IMR-90 (cell line): Measurements from ENCODE around the gene EDARADD. TPM values are rescaled to one million over a fixed set of nuclear protein-coding genes. Genes with fewer than 3 reads are reported as not detected.
A peak's percentile ranks its signal among the peaks of the same experiment; 100 is the strongest.

Source experiments
- ATAC-seq: fragments of 200-7000 bp; cut with Tn5 transposase; 2 replicates; pipeline ENCODE4 v1.9.1; 2020; ENCODE audit warnings: low read depth, mild to moderate bottlenecking, moderate library complexity
- BruUV-seq: library from RNA; stranded (reverse); fragments of 400-500 nt; replicated peaks from 2 replicates; lab custom pipeline; 2021; lab: Mats Ljungman, UMichigan
- CTCF ChIA-PET: fragments of 300-600 bp; formaldehyde crosslinking; extraction: SDS; loops from one replicate; lab custom pipeline; 2021; ENCODE audit warnings: antibody characterized with exemption; lab: Yijun Ruan, JAX
- POLR2A ChIA-PET: fragments of 300-600 bp; sonication (Branson Sonifier 250); formaldehyde crosslinking; loops from one replicate; lab custom pipeline; 2022; ENCODE audit warnings: antibody characterized with exemption; ENCODE audit not compliant: unreplicated experiment; lab: Charles Lee
- DNase-seq: peaks from one replicate; pipeline ENCODE4 v3.0.0; 2013
- H2AFZ ChIP-seq: replicated peaks from 2 replicates; pipeline ENCODE3; 2013; ENCODE audit warnings: low read length, mild to moderate bottlenecking; ENCODE audit not compliant: poor library complexity
- H2AK5ac ChIP-seq: 2 replicates; pipeline ENCODE4 v1.6.1; 2013; ENCODE audit warnings: low read depth, low read length, inconsistent platforms
- H2AK9ac ChIP-seq: replicated peaks from 2 replicates; pipeline ENCODE3; 2013; ENCODE audit warnings: mild to moderate bottlenecking, low read depth, low read length, moderate library complexity; ENCODE audit not compliant: poor library complexity
- H2BK120ac ChIP-seq: 2 replicates; pipeline ENCODE4 v1.6.1; 2013; ENCODE audit warnings: low read depth, low read length, inconsistent platforms
- H2BK15ac ChIP-seq: 3 replicates; pipeline ENCODE4 v1.6.1; 2013; ENCODE audit warnings: low read depth, low read length, inconsistent platforms
- H2BK20ac ChIP-seq: 2 replicates; pipeline ENCODE4 v1.6.1; 2013; ENCODE audit warnings: low read depth, mild to moderate bottlenecking, inconsistent platforms, low read length, moderate library complexity
- H2BK5ac ChIP-seq: 2 replicates; pipeline ENCODE4 v1.6.1; 2013; ENCODE audit warnings: mild to moderate bottlenecking, low read depth, low read length, inconsistent platforms; ENCODE audit not compliant: poor library complexity, severe bottlenecking
- H3K14ac ChIP-seq: replicated peaks from 2 replicates; pipeline ENCODE4 v1.6.1; 2013; ENCODE audit warnings: low read depth, low read length, inconsistent platforms
- H3K18ac ChIP-seq: 2 replicates; pipeline ENCODE4 v1.6.1; 2013; ENCODE audit warnings: low read depth, low read length, control low read depth
- H3K23ac ChIP-seq: 2 replicates; pipeline ENCODE4 v1.6.1; 2013; ENCODE audit warnings: low read depth, low read length, inconsistent platforms
- H3K27ac ChIP-seq: 2 replicates; pipeline ENCODE4 v1.5.1; 2013; ENCODE audit warnings: mild to moderate bottlenecking, control low read depth, low read length; ENCODE audit not compliant: insufficient read depth
- H3K27me3 ChIP-seq: 2 replicates; pipeline ENCODE4 v1.6.1; 2013; ENCODE audit warnings: low read length; ENCODE audit not compliant: control insufficient read depth, insufficient read depth
- H3K36me3 ChIP-seq: 2 replicates; pipeline ENCODE4 v1.6.1; 2013; ENCODE audit warnings: low read length, mixed read lengths; ENCODE audit not compliant: control insufficient read depth, insufficient read depth
- H3K4ac ChIP-seq: 2 replicates; pipeline ENCODE4 v1.6.1; 2013; ENCODE audit warnings: low read depth, low read length, inconsistent platforms
- H3K4me1 ChIP-seq: 2 replicates; pipeline ENCODE4 v1.6.1; 2013; ENCODE audit warnings: low read length, mixed read lengths; ENCODE audit not compliant: control insufficient read depth, insufficient read depth
- H3K4me2 ChIP-seq: 2 replicates; pipeline ENCODE4 v1.6.1; 2013; ENCODE audit warnings: low read depth, mild to moderate bottlenecking, control low read depth, low read length, moderate library complexity
- H3K4me3 ChIP-seq: 2 replicates; pipeline ENCODE4 v1.5.1; 2013; ENCODE audit warnings: low read depth, mild to moderate bottlenecking, control low read depth, low read length, moderate library complexity; ENCODE audit not compliant: insufficient read depth
- H3K56ac ChIP-seq: 2 replicates; pipeline ENCODE4 v1.6.1; 2013; ENCODE audit warnings: low read length, inconsistent platforms; ENCODE audit not compliant: insufficient read depth; ENCODE audit errors: extremely low read depth
- H3K79me1 ChIP-seq, 2 experiments: 2 replicates each; pipeline ENCODE4 v1.6.1; 2013; ENCODE audit warnings: low read length in 2 of 2, inconsistent platforms in 1 of 2, low read depth in 1 of 2
- H3K9ac ChIP-seq: 2 replicates; pipeline ENCODE4 v1.6.1; 2013; ENCODE audit warnings: low read depth, low read length, control low read depth
- H3K9me1 ChIP-seq: 2 replicates; pipeline ENCODE4 v1.6.1; 2013; ENCODE audit warnings: low read length, inconsistent platforms; ENCODE audit not compliant: insufficient read depth
- H3K9me3 ChIP-seq: 2 replicates; pipeline ENCODE4 v1.6.1; 2013; ENCODE audit warnings: low read length; ENCODE audit not compliant: control insufficient read depth, insufficient read depth
- H4K20me1 ChIP-seq: 2 replicates; pipeline ENCODE4 v1.6.1; 2013; ENCODE audit warnings: low read length, inconsistent platforms; ENCODE audit not compliant: insufficient read depth
- H4K5ac ChIP-seq: 2 replicates; pipeline ENCODE4 v1.6.1; 2013; ENCODE audit warnings: mild to moderate bottlenecking, low read depth, low read length, control low read depth
- H4K8ac ChIP-seq, 2 experiments: 2 replicates each; pipeline ENCODE4 v1.6.1; 2013; ENCODE audit warnings: low read depth in 2 of 2, low read length in 2 of 2, control low read depth in 1 of 2, inconsistent platforms in 1 of 2
- H4K91ac ChIP-seq: 2 replicates; pipeline ENCODE4 v1.6.1; 2013; ENCODE audit warnings: low read depth, low read length, inconsistent platforms; ENCODE audit not compliant: insufficient read depth
- CTCF ChIP-seq: conservative IDR thresholded peaks from 2 replicates; pipeline ENCODE4 v1.5.1; 2012; ENCODE audit warnings: mild to moderate bottlenecking, low read depth, low read length, improper control_type of control experiment
- ELK1 ChIP-seq: fragments of 150-350 bp; IDR thresholded peaks from 2 replicates; pipeline ENCODE4 v1.6.1; 2016; ENCODE audit warnings: low read depth, mild to moderate bottlenecking, low read length, moderate library complexity, borderline replicate concordance
- NFE2L2 ChIP-seq: fragments of 150-350 bp; IDR thresholded peaks from 2 replicates; pipeline ENCODE4 v1.6.1; 2016; ENCODE audit warnings: low read depth, mild to moderate bottlenecking, low read length
- POLR2A ChIP-seq: IDR thresholded peaks from 2 replicates; pipeline ENCODE4 v1.6.1; 2012; ENCODE audit warnings: mild to moderate bottlenecking, low read depth, low read length
- RAD21 ChIP-seq: IDR thresholded peaks from 2 replicates; pipeline ENCODE4 v1.6.1; 2012; ENCODE audit warnings: low read length, improper control_type of control experiment
- SMC3 ChIP-seq: fragments of 150-350 bp; IDR thresholded peaks from 2 replicates; pipeline ENCODE4 v1.6.1; 2016; ENCODE audit warnings: low read depth, mild to moderate bottlenecking, antibody characterized with exemption, low read length, moderate library complexity
- WGBS, 2 experiments: methylation state at CpG; one replicate each; pipeline versions ENCODE4 v1.1.5 to v1.1.7; 2013; ENCODE audit warnings: missing lambda C conversion rate in 2 of 2; ENCODE audit not compliant: insufficient read length in 1 of 2; ENCODE audit errors: extremely low coverage in 2 of 2; 5-methylcytosine and 5-hydroxymethylcytosine counted together
- dilution Hi-C: fragments of 300-500 bp; cut with HindIII; formaldehyde crosslinking; loops from one replicate; pipeline ENCODE4 v1.14.3; 2018; ENCODE audit warnings: low sequenced_read_pairs; ENCODE audit not compliant: unreplicated experiment
- in situ Hi-C: fragments of 300-500 bp; cut with MboI; formaldehyde crosslinking; loops from 3 replicates; pipeline ENCODE4 v1.14.3; 2019; ENCODE audit warnings: low sequenced_read_pairs, inconsistent platforms, mixed read lengths
- intact Hi-C: fragments of 100-400 bp; cut with micrococcal nuclease; formaldehyde crosslinking; loops from 2 replicates; pipeline ENCODE4 v1.10.0; 2022
- polyA plus RNA-seq, 3 experiments: library from polyadenylated mRNA; depleted of rRNA; stranded (reverse); fragments of >200 nt; gene quantifications; 2 replicates each; pipeline ENCODE4 v1.2.3, GENCODE V29; 2012; ENCODE audit warnings: low replicate concordance in 1 of 3
- total RNA-seq: library from RNA; depleted of rRNA; stranded (reverse); fragments of >200 nt; gene quantifications from 2 replicates; pipeline ENCODE4 v1.2.3, GENCODE V29; 2012

EDARADD gene
- total and polyA plus RNA-seq, 2 of the 4 experiments (the other 2 are of a cell fraction): not detected

DNA sequence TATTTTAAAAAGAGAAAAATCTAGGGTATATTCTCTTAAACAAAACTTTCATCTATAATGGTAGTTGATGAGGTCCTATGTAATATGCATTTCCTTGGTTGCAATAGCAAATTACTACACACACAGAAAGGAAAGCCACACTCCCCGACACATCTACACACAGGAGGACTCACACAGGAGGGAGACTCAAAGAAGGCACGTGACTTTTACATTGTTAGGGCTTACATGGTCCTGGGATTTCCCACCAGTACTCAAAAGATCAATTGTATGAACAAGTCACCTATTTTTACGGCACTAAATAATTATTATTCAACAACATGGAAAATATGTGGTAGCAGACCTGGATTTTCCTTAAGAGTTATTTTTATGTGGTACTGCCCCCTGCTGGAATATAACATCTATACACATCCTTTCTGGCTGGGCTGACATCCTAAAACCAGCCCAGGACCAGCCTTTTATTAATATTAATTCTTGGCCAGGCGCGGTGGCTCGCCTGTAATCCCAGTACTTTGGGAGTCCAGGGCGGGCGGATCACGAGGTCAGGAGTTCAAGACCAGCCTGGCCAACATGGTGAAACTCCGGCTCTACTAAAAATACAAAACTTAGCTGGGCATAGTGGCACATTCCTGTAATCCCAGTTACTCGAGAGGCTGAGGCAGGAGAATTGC lies 95.8 kb downstream of the EDARADD start:
- TF ChIP-seq SMC3: peak; percentile 65
- TF ChIP-seq CTCF: peak; percentile 62
- TF ChIP-seq NFE2L2: no peak
- no peak for TF ChIP-seq ELK1
- TF ChIP-seq RAD21: peak; percentile 55
- no peak for TF ChIP-seq POLR2A
- BruUV-seq: no TSS peak
- Histone ChIP-seq H3K36me3 (no peaks in the 10 kb centered on the region), H2AK9ac (no peak overlapping the region), H3K27me3 (peaks cover 4% of the 10 kb centered on the region), H3K4me2 (no peak overlapping the region), H2AFZ (no peak overlapping the region), H3K14ac (no peak overlapping the region), H3K9me1 (no peaks in the 10 kb centered on the region), H4K20me1 (no peaks in the 10 kb centered on the region), H2BK5ac (no peak overlapping the region), H3K56ac (no peak overlapping the region), H3K18ac (no peak overlapping the region), H2AK5ac (no peak overlapping the region), H2BK120ac (no peak overlapping the region), H4K5ac (no peak overlapping the region), H4K91ac (no peak overlapping the region), H3K79me1 (no peaks in the 10 kb centered on the region), H3K4ac (no peak overlapping the region), H3K9ac (no peak overlapping the region), H3K9me3 (no peaks in the 10 kb centered on the region), H3K27ac (no peak overlapping the region), H2BK20ac (no peak overlapping the region), H4K8ac (no peak overlapping the region), H3K4me1 (no peaks in the 10 kb centered on the region; the same call in 1 of the 2 replicates), H3K4me3 (no peak overlapping the region), H3K23ac (no peak overlapping the region), H2BK15ac (no peak overlapping the region)
- dilution Hi-C loops: no loop called here
- ChIA-PET POLR2A (no interaction called here), CTCF (interaction anchor here (0.6 kb wide), 1 partner anchor 73 kb away, joined by 4 read pairs; no protein-coding TSS in a partner anchor)
- 8% methylated on average over 4 of the region's 11 CpGs; no CpG with 5 or more reads in 1 of the 2 experiments for WGBS, 2 experiments
- intact Hi-C loops: loop anchor here (1.0 kb wide), 1 partner anchor 381 kb away; no protein-coding TSS in a partner anchor
- DNase-seq (peak; percentile 55), ATAC-seq (peak; percentile 88)
- in situ Hi-C loops: no loop called here
